ENCODE measurements around the gene PEX11G. TPM values are rescaled to one million over a fixed set of nuclear protein-coding genes. Genes with fewer than 3 reads are reported as not detected.

PEX11G gene
- polyA plus RNA-seq, 1 donor from 2014 or later, result 1.3 TPM

DNA sequence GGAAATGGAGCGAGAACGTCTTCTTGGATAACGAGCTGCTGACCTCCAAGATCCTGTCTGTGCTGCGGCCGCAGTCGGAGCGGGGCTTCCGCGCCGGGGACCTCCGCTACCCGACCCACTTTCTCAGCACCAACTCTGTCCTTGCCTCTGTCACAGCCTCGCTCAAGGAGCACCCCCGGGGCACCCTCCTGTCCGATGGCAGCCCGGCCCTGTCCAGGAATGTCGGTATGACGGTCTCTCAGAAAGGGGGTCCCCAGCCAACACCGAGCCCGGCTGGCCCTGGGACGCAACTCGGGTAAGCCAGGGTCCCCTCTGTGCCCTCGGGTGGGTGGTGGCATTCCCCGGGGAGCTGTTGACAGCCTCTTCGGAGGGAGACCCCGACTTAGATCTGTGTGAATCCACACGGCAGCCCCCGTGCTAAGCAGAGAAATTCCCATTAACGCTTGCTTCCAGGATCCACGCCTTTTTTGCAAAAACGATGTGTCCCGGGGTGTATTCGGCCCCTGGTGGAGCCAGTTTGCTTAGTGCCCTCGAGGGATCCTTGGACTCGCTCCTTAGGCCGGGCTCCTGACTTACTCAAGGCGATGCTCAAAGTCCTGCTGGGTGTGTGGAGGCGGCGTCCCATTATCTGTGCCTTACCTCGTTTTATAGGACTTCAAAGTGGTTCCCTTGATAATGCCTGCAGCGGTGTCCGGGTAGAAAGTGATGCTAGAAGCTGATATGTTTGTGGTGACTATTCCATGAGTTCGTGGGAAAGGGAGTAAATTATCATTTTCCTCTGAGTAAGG lies 48.5 kb downstream of the PEX11G start:
- Histone ChIP-seq H3K4me3 (ENCODE audit: low read length) (no peak overlapping the region), H3K27me3 (ENCODE audit: insufficient read depth, low read depth, low read length) (no peaks in the 10 kb centered on the region), H3K36me3 (ENCODE audit: insufficient read depth, low read length) (no peaks in the 10 kb centered on the region), H3K9ac (ENCODE audit: low read length) (no peak overlapping the region), H2AFZ (ENCODE audit: low read depth, low read length) (no peak overlapping the region), H3K9me2 (ENCODE audit: insufficient read depth, low read length) (no peaks in the 10 kb centered on the region), H3K79me2 (replicated peaks; ENCODE audit: insufficient read depth, low read length) (no peaks in the 10 kb centered on the region), H3K27ac (ENCODE audit: low read length) (no peak overlapping the region), H3F3A (ENCODE audit: insufficient read depth, low read length, poor library complexity, severe bottlenecking) (no peaks in the 10 kb centered on the region), H3K9me3 (ENCODE audit: low read length) (no peaks in the 10 kb centered on the region), H3K4me2 (ENCODE audit: low read length) (no peak overlapping the region), H4K20me1 (ENCODE audit: insufficient read depth) (no peaks in the 10 kb centered on the region)
- TF ChIP-seq TAF1 (IDR thresholded peaks at IDR 0.05; ENCODE audit: low read depth) (no peak), POLR2AphosphoS5 (IDR thresholded peaks at IDR 0.05) (no peak), RAD21 (conservative IDR thresholded peaks at IDR 0.05) (no peak), MXI1 (conservative IDR thresholded peaks at IDR 0.05; ENCODE audit: poor library complexity, severe bottlenecking) (no peak), SMC3 (conservative IDR thresholded peaks at IDR 0.05; ENCODE audit: poor library complexity) (no peak), EZH2 (IDR thresholded peaks at IDR 0.05; ENCODE audit: borderline replicate concordance, insufficient read depth, low read length, poor library complexity, severe bottlenecking) (no peak), EP300 (conservative IDR thresholded peaks at IDR 0.05; ENCODE audit: poor library complexity, severe bottlenecking) (no peak), CTCF (IDR thresholded peaks at IDR 0.05; ENCODE audit: poor library complexity, severe bottlenecking) (no peak)
- TF ChIP-seq, protein P1, sequence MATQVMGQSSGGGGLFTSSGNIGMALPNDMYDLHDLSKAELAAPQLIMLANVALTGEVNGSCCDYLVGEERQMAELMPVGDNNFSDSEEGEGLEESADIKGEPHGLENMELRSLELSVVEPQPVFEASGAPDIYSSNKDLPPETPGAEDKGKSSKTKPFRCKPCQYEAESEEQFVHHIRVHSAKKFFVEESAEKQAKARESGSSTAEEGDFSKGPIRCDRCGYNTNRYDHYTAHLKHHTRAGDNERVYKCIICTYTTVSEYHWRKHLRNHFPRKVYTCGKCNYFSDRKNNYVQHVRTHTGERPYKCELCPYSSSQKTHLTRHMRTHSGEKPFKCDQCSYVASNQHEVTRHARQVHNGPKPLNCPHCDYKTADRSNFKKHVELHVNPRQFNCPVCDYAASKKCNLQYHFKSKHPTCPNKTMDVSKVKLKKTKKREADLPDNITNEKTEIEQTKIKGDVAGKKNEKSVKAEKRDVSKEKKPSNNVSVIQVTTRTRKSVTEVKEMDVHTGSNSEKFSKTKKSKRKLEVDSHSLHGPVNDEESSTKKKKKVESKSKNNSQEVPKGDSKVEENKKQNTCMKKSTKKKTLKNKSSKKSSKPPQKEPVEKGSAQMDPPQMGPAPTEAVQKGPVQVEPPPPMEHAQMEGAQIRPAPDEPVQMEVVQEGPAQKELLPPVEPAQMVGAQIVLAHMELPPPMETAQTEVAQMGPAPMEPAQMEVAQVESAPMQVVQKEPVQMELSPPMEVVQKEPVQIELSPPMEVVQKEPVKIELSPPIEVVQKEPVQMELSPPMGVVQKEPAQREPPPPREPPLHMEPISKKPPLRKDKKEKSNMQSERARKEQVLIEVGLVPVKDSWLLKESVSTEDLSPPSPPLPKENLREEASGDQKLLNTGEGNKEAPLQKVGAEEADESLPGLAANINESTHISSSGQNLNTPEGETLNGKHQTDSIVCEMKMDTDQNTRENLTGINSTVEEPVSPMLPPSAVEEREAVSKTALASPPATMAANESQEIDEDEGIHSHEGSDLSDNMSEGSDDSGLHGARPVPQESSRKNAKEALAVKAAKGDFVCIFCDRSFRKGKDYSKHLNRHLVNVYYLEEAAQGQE (IDR thresholded peaks at IDR 0.05; ENCODE audit: borderline replicate concordance), result no peak

GRCh38 chr19:7435586-7435985 lies 53.2 kb downstream of the PEX11G start:
- Histone ChIP-seq H3K27me3 (ENCODE audit: insufficient read depth, low read depth, low read length) (no peaks in the 10 kb centered on the region), H3K9me3 (ENCODE audit: low read length) (no peaks in the 10 kb centered on the region), H3K9ac (ENCODE audit: low read length) (no peak overlapping the region), H3F3A (ENCODE audit: insufficient read depth, low read length, poor library complexity, severe bottlenecking) (no peaks in the 10 kb centered on the region), H4K20me1 (ENCODE audit: insufficient read depth) (no peaks in the 10 kb centered on the region), H2AFZ (ENCODE audit: low read depth, low read length) (no peak overlapping the region), H3K79me2 (replicated peaks; ENCODE audit: insufficient read depth, low read length) (no peaks in the 10 kb centered on the region), H3K4me2 (ENCODE audit: low read length) (no peak overlapping the region), H3K36me3 (ENCODE audit: insufficient read depth, low read length) (no peaks in the 10 kb centered on the region), H3K9me2 (ENCODE audit: insufficient read depth, low read length) (no peaks in the 10 kb centered on the region), H3K27ac (ENCODE audit: low read length) (no peak overlapping the region), H3K4me3 (ENCODE audit: low read length) (no peak overlapping the region)
- TF ChIP-seq, protein P1 (IDR thresholded peaks at IDR 0.05; ENCODE audit: borderline replicate concordance), result no peak
- TF ChIP-seq EP300 (conservative IDR thresholded peaks at IDR 0.05; ENCODE audit: poor library complexity, severe bottlenecking) (no peak), POLR2AphosphoS5 (IDR thresholded peaks at IDR 0.05) (no peak), TAF1 (IDR thresholded peaks at IDR 0.05; ENCODE audit: low read depth) (no peak), RAD21 (conservative IDR thresholded peaks at IDR 0.05) (no peak), CTCF (IDR thresholded peaks at IDR 0.05; ENCODE audit: poor library complexity, severe bottlenecking) (no peak), MXI1 (conservative IDR thresholded peaks at IDR 0.05; ENCODE audit: poor library complexity, severe bottlenecking) (no peak), EZH2 (IDR thresholded peaks at IDR 0.05; ENCODE audit: borderline replicate concordance, insufficient read depth, low read length, poor library complexity, severe bottlenecking) (no peak), SMC3 (conservative IDR thresholded peaks at IDR 0.05; ENCODE audit: poor library complexity) (no peak)
